Neural cell (in vitro differentiated cells): Measurements from ENCODE around the gene GTF2F2.

Experiments used
- EP300 ChIP-seq: fragments of 450-650 bp; conservative IDR thresholded peaks from 2 replicates; pipeline ENCODE4 v1.6.1; 2014; ENCODE audit warnings: antibody characterized with exemption, mild to moderate bottlenecking, moderate library complexity; ENCODE audit not compliant: poor library complexity, severe bottlenecking
- EZH2 ChIP-seq: fragments of 200-600, 300-800 bp; shearing (Covaris generic), sonication (generic); IDR thresholded peaks from 2 replicates; pipeline ENCODE4 v1.6.1; 2014; ENCODE audit warnings: antibody characterized with exemption, low read length, borderline replicate concordance, mild to moderate bottlenecking; ENCODE audit not compliant: insufficient read depth, poor library complexity, severe bottlenecking
- MXI1 ChIP-seq: fragments of 450-650 bp; conservative IDR thresholded peaks from 2 replicates; pipeline ENCODE4 v1.6.1; 2014; ENCODE audit warnings: antibody characterized with exemption, mild to moderate bottlenecking; ENCODE audit not compliant: poor library complexity, severe bottlenecking
- POLR2AphosphoS5 ChIP-seq: IDR thresholded peaks from 2 replicates; pipeline ENCODE4 v1.6.1; 2012
- RAD21 ChIP-seq: fragments of 450-650 bp; conservative IDR thresholded peaks from 2 replicates; pipeline ENCODE4 v1.6.1; 2014; ENCODE audit warnings: antibody characterized with exemption, mild to moderate bottlenecking, moderate library complexity
- SMC3 ChIP-seq: fragments of 450-650 bp; conservative IDR thresholded peaks from 2 replicates; pipeline ENCODE4 v1.6.1; 2014; ENCODE audit warnings: antibody characterized with exemption, mild to moderate bottlenecking, moderate library complexity; ENCODE audit not compliant: poor library complexity
- TAF1 ChIP-seq: IDR thresholded peaks from 2 replicates; pipeline ENCODE4 v1.6.1; 2012; ENCODE audit warnings: low read depth
- TF ChIP-seq, protein P1 (sequence below): fragments of 450-650 bp; IDR thresholded peaks from 2 replicates; pipeline ENCODE4 v1.5.1; 2014; ENCODE audit warnings: antibody characterized with exemption, mild to moderate bottlenecking, moderate library complexity; ENCODE audit not compliant: poor library complexity, severe bottlenecking
- TF ChIP-seq, protein P2 (sequence below): IDR thresholded peaks from 2 replicates; pipeline ENCODE4 v1.6.1; 2012; ENCODE audit warnings: borderline replicate concordance

DNA sequence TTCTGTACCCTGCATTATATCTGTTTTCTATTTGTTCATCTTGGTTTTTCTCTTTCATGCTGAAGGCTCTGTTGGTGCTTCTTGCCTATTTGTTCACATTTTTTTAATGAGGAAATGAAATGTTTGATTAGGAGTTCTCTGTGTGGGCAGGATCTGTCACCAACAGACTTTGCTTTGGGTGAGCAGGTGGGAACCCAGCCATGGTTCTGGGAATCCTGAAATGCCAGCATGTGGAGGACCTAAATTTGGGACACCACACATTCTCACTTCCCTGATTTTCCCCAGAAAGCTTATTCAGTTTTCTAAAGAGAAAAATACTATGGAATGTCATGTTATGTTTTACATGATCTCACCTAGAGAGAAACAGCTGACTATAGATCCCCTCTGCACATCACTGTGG, 186.7 kb downstream of the GTF2F2 start:
- TF ChIP-seq, protein P1, sequence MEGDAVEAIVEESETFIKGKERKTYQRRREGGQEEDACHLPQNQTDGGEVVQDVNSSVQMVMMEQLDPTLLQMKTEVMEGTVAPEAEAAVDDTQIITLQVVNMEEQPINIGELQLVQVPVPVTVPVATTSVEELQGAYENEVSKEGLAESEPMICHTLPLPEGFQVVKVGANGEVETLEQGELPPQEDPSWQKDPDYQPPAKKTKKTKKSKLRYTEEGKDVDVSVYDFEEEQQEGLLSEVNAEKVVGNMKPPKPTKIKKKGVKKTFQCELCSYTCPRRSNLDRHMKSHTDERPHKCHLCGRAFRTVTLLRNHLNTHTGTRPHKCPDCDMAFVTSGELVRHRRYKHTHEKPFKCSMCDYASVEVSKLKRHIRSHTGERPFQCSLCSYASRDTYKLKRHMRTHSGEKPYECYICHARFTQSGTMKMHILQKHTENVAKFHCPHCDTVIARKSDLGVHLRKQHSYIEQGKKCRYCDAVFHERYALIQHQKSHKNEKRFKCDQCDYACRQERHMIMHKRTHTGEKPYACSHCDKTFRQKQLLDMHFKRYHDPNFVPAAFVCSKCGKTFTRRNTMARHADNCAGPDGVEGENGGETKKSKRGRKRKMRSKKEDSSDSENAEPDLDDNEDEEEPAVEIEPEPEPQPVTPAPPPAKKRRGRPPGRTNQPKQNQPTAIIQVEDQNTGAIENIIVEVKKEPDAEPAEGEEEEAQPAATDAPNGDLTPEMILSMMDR = no peak
- TF ChIP-seq, protein P2, sequence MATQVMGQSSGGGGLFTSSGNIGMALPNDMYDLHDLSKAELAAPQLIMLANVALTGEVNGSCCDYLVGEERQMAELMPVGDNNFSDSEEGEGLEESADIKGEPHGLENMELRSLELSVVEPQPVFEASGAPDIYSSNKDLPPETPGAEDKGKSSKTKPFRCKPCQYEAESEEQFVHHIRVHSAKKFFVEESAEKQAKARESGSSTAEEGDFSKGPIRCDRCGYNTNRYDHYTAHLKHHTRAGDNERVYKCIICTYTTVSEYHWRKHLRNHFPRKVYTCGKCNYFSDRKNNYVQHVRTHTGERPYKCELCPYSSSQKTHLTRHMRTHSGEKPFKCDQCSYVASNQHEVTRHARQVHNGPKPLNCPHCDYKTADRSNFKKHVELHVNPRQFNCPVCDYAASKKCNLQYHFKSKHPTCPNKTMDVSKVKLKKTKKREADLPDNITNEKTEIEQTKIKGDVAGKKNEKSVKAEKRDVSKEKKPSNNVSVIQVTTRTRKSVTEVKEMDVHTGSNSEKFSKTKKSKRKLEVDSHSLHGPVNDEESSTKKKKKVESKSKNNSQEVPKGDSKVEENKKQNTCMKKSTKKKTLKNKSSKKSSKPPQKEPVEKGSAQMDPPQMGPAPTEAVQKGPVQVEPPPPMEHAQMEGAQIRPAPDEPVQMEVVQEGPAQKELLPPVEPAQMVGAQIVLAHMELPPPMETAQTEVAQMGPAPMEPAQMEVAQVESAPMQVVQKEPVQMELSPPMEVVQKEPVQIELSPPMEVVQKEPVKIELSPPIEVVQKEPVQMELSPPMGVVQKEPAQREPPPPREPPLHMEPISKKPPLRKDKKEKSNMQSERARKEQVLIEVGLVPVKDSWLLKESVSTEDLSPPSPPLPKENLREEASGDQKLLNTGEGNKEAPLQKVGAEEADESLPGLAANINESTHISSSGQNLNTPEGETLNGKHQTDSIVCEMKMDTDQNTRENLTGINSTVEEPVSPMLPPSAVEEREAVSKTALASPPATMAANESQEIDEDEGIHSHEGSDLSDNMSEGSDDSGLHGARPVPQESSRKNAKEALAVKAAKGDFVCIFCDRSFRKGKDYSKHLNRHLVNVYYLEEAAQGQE = no peak
- TF ChIP-seq POLR2AphosphoS5 (no peak), EZH2 (no peak), TAF1 (no peak), EP300 (no peak), SMC3 (no peak), RAD21 (no peak), MXI1 (no peak)
